ENCODE data around the gene CHST3.

DNA sequence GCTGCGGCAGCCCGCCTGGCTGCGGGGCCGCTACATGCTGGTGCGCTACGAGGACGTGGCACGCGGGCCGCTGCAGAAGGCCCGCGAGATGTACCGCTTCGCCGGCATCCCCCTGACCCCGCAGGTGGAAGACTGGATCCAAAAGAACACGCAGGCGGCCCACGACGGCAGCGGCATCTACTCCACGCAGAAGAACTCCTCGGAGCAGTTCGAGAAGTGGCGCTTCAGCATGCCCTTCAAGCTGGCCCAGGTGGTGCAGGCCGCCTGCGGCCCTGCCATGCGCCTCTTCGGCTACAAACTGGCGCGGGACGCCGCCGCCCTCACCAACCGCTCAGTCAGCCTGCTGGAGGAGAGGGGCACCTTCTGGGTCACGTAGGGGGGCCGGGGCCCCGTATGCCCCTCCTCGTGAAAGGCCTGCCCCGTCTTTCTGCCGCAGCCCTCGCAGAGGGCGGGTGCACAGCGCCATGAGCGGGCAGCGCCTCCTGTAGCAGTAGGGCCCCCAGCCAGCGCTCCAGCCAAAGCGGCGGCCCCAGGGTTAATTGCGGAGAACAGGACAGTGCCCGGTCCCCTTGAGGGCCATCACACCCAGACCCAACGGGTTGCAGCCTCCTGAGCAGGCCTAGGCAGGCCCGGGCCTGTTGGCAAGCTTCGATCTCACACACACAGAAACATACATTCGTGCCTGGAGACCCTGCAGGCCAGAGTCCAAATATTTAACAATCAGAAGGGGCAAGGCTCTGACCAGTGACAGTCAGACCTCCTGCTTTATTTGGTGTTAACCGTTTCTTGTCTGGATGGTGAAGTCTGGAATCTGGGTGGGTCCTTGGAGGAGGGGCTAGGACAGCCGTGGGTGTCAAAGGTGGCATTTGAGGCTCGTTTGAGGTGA is 44.1 kb downstream of the CHST3 start:
- no peak for TF ChIP-seq EZH2 (IDR thresholded peaks at IDR 0.05; ENCODE audit: borderline replicate concordance, control insufficient read depth, low read depth, low read length)
- TF ChIP-seq REST (IDR thresholded peaks at IDR 0.05; ENCODE audit: low read depth, low read length) = no peak
- no peak for TF ChIP-seq CTCF (IDR thresholded peaks at IDR 0.05 in 2 of 3, conservative IDR thresholded peaks at IDR 0.05 in 1 of 3; ENCODE audit: control insufficient read depth in 2 of 3, extremely low read depth in 1 of 3, insufficient read depth in 1 of 3, low read depth in 3 of 3, low read length in 3 of 3)
- TF ChIP-seq CHD1 (IDR thresholded peaks at IDR 0.05; ENCODE audit: low read depth, low read length) = no peak
- TF ChIP-seq ZNF24 (IDR thresholded peaks at IDR 0.05) = no peak
- no peak for TF ChIP-seq SIN3A (IDR thresholded peaks at IDR 0.05; ENCODE audit: low read depth, low read length)
- no peak for TF ChIP-seq TCF7 (IDR thresholded peaks at IDR 0.05; ENCODE audit: borderline replicate concordance)

Measured in GM12878 (cell line).